ENCODE data around the gene CARD8.

CARD8 gene

GRCh38 chr19:48284896-48285295 lies 29.2 kb upstream of the CARD8 start:
- peaks cover 2% of the 10 kb centered on the region for H3K27me3 ChIP-seq (ENCODE audit: insufficient read depth, low read length, poor library complexity)
- no peaks in the 10 kb centered on the region for H4K20me1 ChIP-seq (ENCODE audit: insufficient read depth, low read length)
- DNase-seq (no peak), ATAC-seq (ENCODE audit: insufficient read depth, low read depth) (no peak)
- H3K9ac ChIP-seq (ENCODE audit: low read depth, low read length) = no peak overlapping the region
- H3K79me2 ChIP-seq (ENCODE audit: insufficient read depth, low read length) = no peaks in the 10 kb centered on the region
- no peak overlapping the region for H3K4me2 ChIP-seq (ENCODE audit: insufficient read depth, low read length)
- TF ChIP-seq EZH2 (IDR thresholded peaks at IDR 0.05; ENCODE audit: borderline replicate concordance, low read depth, low read length, severe bottlenecking) (no peak), CTCF (IDR thresholded peaks at IDR 0.05; ENCODE audit: borderline replicate concordance, extremely low read depth, low read length, poor library complexity, severe bottlenecking) (no peak)
- H3K4me1 ChIP-seq (ENCODE audit: insufficient read depth, low read length) = no peaks in the 10 kb centered on the region
- peaks cover 5% of the 10 kb centered on the region for H3K9me3 ChIP-seq (ENCODE audit: insufficient read depth, low read length, severe bottlenecking)
- H3K36me3 ChIP-seq (ENCODE audit: insufficient read depth, low read length) = no peaks in the 10 kb centered on the region
- no peak overlapping the region for H3K27ac ChIP-seq (ENCODE audit: low read length)
- no peak overlapping the region for H2AFZ ChIP-seq (ENCODE audit: low read depth, low read length)
- H3K4me3 ChIP-seq (ENCODE audit: low read depth in 1 of 2, low read length in 2 of 2) = no peak overlapping the region

GRCh38 chr19:48283908-48284307 lies 28.2 kb upstream of the CARD8 start:
- H3K27ac ChIP-seq (ENCODE audit: low read length) = no peak overlapping the region
- H3K4me1 ChIP-seq (ENCODE audit: insufficient read depth, low read length) = no peaks in the 10 kb centered on the region
- no peak for TF ChIP-seq CTCF (IDR thresholded peaks at IDR 0.05; ENCODE audit: borderline replicate concordance, extremely low read depth, low read length, poor library complexity, severe bottlenecking)
- no peak for TF ChIP-seq EZH2 (IDR thresholded peaks at IDR 0.05; ENCODE audit: borderline replicate concordance, low read depth, low read length, severe bottlenecking)
- ATAC-seq (ENCODE audit: insufficient read depth, low read depth) = no peak
- H3K9me3 ChIP-seq (ENCODE audit: insufficient read depth, low read length, severe bottlenecking) = peaks cover 5% of the 10 kb centered on the region
- no peak overlapping the region for H3K4me2 ChIP-seq (ENCODE audit: insufficient read depth, low read length)
- no peak overlapping the region for H3K4me3 ChIP-seq (ENCODE audit: low read depth in 1 of 2, low read length in 2 of 2)
- H3K79me2 ChIP-seq (ENCODE audit: insufficient read depth, low read length) = no peaks in the 10 kb centered on the region
- H3K27me3 ChIP-seq (ENCODE audit: insufficient read depth, low read length, poor library complexity) = peaks cover 2% of the 10 kb centered on the region
- H3K36me3 ChIP-seq (ENCODE audit: insufficient read depth, low read length) = no peaks in the 10 kb centered on the region
- H3K9ac ChIP-seq (ENCODE audit: low read depth, low read length) = no peak overlapping the region
- no peak for DNase-seq
- H4K20me1 ChIP-seq (ENCODE audit: insufficient read depth, low read length) = no peaks in the 10 kb centered on the region
- no peak overlapping the region for H2AFZ ChIP-seq (ENCODE audit: low read depth, low read length)

GRCh38 chr19:48279747-48280146 lies 24.0 kb upstream of the CARD8 start:
- no peaks in the 10 kb centered on the region for H4K20me1 ChIP-seq (ENCODE audit: insufficient read depth, low read length)
- no peak overlapping the region for H3K4me3 ChIP-seq (ENCODE audit: low read depth in 1 of 2, low read length in 2 of 2)
- no peaks in the 10 kb centered on the region for H3K36me3 ChIP-seq (ENCODE audit: insufficient read depth, low read length)
- DNase-seq = no peak
- TF ChIP-seq CTCF (IDR thresholded peaks at IDR 0.05; ENCODE audit: borderline replicate concordance, extremely low read depth, low read length, poor library complexity, severe bottlenecking) (no peak), EZH2 (IDR thresholded peaks at IDR 0.05; ENCODE audit: borderline replicate concordance, low read depth, low read length, severe bottlenecking) (no peak)
- no peak overlapping the region for H3K27ac ChIP-seq (ENCODE audit: low read length)
- H3K79me2 ChIP-seq (ENCODE audit: insufficient read depth, low read length) = no peaks in the 10 kb centered on the region
- H3K27me3 ChIP-seq (ENCODE audit: insufficient read depth, low read length, poor library complexity) = no peaks in the 10 kb centered on the region
- H3K9me3 ChIP-seq (ENCODE audit: insufficient read depth, low read length, severe bottlenecking) = peaks cover 5% of the 10 kb centered on the region
- H2AFZ ChIP-seq (ENCODE audit: low read depth, low read length) = no peak overlapping the region
- no peak overlapping the region for H3K4me2 ChIP-seq (ENCODE audit: insufficient read depth, low read length)
- ATAC-seq (ENCODE audit: insufficient read depth, low read depth) = no peak
- no peak overlapping the region for H3K9ac ChIP-seq (ENCODE audit: low read depth, low read length)
- no peaks in the 10 kb centered on the region for H3K4me1 ChIP-seq (ENCODE audit: insufficient read depth, low read length)

- no peaks in the 10 kb centered on the region for H3K9me3 ChIP-seq (ENCODE audit: insufficient read depth, low read length, severe bottlenecking)
- ATAC-seq (ENCODE audit: insufficient read depth, low read depth) = no peak
- TF ChIP-seq EZH2 (IDR thresholded peaks at IDR 0.05; ENCODE audit: borderline replicate concordance, low read depth, low read length, severe bottlenecking) = no peak
- no peak for TF ChIP-seq CTCF (IDR thresholded peaks at IDR 0.05; ENCODE audit: borderline replicate concordance, extremely low read depth, low read length, poor library complexity, severe bottlenecking)
- H3K27ac ChIP-seq (ENCODE audit: low read length) = no peak overlapping the region
- H3K79me2 ChIP-seq (ENCODE audit: insufficient read depth, low read length) = no peaks in the 10 kb centered on the region
- no peaks in the 10 kb centered on the region for H3K4me1 ChIP-seq (ENCODE audit: insufficient read depth, low read length)
- H3K4me3 ChIP-seq (ENCODE audit: low read depth in 1 of 2, low read length in 2 of 2) = no peak overlapping the region
- H3K9ac ChIP-seq (ENCODE audit: low read depth, low read length) = no peak overlapping the region
- no peak overlapping the region for H3K4me2 ChIP-seq (ENCODE audit: insufficient read depth, low read length)
- H3K27me3 ChIP-seq (ENCODE audit: insufficient read depth, low read length, poor library complexity) = peaks cover 4% of the 10 kb centered on the region
- H4K20me1 ChIP-seq (ENCODE audit: insufficient read depth, low read length) = no peaks in the 10 kb centered on the region
- no peaks in the 10 kb centered on the region for H3K36me3 ChIP-seq (ENCODE audit: insufficient read depth, low read length)
- H2AFZ ChIP-seq (ENCODE audit: low read depth, low read length) = no peak overlapping the region
- DNase-seq = no peak
Measured at GRCh38 chr19:48274938-48275337, 19.2 kb upstream of the CARD8 start.

All from DND-41 (cell line).